ENCODE data around the gene NEK10.
"Not testable (repeated sequence)": the region's sequence is repeated elsewhere in the genome, so short reads cannot be mapped to it uniquely, and the experiment has no call there.

NEK10 gene

GRCh38 chr3:27317096-27317495, 52.1 kb downstream of the NEK10 start:
- DNase-seq (ENCODE audit: low read depth in 2 of 2) = no peak

- DNase-seq (ENCODE audit: low read depth in 2 of 2) = no peak
Measured at GRCh38 chr3:27315003-27315402, 54.2 kb downstream of the NEK10 start.

GRCh38 chr3:27312044-27312668, 57.0 kb downstream of the NEK10 start:
- no peak for DNase-seq (ENCODE audit: low read depth in 2 of 2)

GRCh38 chr3:27311400-27311799, 57.8 kb downstream of the NEK10 start:
- no peak for DNase-seq (ENCODE audit: low read depth in 2 of 2)

DNA sequence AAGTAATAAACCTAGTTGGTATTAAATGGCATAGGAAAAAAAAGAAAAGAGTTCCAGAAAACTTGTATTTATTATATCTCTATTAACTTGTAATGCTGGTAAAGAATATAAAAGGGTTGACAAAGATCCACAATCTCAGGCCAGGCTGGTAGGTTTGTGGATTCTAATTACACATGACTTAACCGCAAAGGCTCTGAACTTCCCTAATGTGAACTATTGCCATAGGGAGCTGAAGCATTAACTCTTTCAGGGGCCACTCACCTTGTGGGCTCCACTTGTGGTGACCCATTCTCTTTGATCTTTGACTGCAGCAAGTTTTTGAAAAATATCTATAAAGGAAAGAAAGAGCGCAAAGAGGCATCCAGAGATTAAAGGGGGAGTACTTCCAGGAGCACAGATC, 58.5 kb downstream of the NEK10 start:
- DNase-seq (ENCODE audit: low read depth in 2 of 2) = no peak

- DNase-seq (ENCODE audit: low read depth in 2 of 2) = no peak
Measured at GRCh38 chr3:27307566-27307965, 61.6 kb downstream of the NEK10 start.

- DNase-seq (ENCODE audit: low read depth in 2 of 2) = no peak
Measured at GRCh38 chr3:27302891-27303290, 66.3 kb downstream of the NEK10 start.

DNA sequence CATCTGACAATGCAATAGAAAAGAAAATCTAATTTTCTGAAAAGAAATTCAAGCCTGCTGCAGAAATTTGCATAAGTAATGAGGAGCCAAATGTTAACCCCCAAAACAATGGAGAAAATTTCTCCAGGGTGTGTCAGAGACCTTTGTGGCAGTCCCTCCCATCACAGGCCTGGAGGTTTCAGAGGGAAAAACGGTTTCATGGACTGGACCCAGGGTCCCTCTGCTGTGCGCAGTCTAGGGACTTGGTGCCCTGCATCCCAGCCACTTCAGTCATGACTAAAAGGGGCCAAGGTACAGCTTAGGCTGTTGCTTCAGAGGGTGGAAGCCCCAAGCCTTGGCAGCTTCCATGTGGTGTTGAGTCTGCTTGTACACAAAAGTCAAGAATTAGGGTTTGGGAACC, 70.2 kb downstream of the NEK10 start:
- not testable (repeated sequence) for DNase-seq (ENCODE audit: low read depth in 2 of 2)

DNA sequence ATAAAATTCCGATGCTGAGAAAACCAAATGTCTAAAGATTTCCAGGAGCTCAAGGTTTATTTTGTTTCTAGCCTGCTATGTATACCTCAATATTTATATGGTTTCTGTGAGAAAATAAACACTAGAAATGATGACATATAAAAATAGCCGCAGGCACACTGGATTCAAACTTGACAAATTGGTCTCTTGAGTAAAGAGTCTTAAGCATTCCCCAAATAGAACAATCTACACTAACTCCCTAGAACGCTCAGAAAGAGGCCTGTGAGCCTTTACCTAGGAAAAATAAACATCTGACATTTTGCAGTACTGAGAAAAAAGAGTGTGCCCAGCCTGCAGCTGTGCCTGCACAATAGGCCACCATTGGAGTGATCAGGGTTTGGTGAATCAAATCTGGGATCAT, 75.2 kb downstream of the NEK10 start:
- DNase-seq (ENCODE audit: low read depth in 2 of 2) = no peak

DNA sequence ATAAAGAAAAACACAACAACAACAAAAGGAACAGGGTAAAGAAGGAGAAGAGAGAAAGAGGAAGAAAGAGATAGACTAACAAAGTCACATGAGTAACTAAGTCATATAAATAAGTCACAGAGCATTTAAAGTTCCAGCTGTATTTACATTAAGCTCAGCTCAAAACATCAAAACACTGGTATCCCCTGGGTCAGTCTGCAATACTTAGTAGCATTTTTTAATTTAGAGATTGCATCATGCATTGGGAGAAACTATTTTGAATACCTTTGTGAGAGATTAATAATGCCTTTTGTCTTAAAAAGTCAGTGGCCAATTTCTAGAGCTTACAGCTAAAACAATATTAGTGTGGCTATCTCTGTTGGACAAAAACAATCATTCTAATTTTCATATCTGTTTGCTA, 78.4 kb downstream of the NEK10 start:
- DNase-seq (ENCODE audit: low read depth in 2 of 2) = no peak

- DNase-seq (ENCODE audit: low read depth in 2 of 2) = no peak
Measured at GRCh38 chr3:27289769-27290413, 79.3 kb downstream of the NEK10 start.

- no peak for DNase-seq (ENCODE audit: low read depth in 2 of 2)
Measured at GRCh38 chr3:27287052-27287451, 82.1 kb downstream of the NEK10 start.

GRCh38 chr3:27286467-27286866, 82.7 kb downstream of the NEK10 start:
- DNase-seq (ENCODE audit: low read depth in 2 of 2) = not testable (repeated sequence)

DNA sequence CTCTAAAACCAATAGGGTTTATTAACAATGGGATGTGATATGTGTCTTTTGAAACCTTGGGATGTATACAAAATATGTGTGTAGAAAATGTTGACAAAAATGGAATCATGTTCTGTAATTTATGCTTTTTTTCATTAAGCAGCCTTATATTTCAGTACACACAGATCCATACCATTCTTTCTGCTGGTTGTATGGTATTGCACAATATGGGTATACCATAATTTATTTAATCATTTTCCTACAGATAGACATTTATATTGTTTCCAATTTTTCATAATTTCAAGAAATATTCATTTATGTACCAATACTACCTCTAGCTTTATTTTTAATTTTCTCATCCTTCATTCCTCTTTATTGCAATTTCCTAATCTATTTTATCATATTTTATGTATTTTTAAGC, 83.5 kb downstream of the NEK10 start:
- DNase-seq (ENCODE audit: low read depth in 2 of 2) = no peak

- DNase-seq (ENCODE audit: low read depth in 2 of 2) = no peak
Measured at GRCh38 chr3:27281671-27282150, 87.5 kb downstream of the NEK10 start.

DNA sequence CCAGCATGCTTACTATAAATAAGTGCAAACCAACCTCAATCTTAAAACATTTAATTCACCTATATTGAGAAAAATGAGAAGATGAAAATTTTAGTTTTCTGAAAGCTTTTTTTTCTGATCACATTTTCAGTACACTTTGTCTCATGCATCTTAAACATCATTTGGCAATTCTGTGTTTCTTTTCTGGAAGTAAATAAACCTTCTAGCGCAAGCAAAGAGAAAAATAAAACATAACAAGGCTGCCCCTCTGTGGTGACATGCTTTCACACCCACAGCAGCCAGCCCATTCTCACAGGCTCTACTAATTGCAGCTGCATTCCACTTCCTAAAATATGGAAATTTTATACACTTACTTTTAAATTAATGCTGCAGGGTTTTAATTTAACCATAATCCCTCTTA, 90.1 kb downstream of the NEK10 start:
- DNase-seq (ENCODE audit: low read depth in 2 of 2) = no peak

DNA sequence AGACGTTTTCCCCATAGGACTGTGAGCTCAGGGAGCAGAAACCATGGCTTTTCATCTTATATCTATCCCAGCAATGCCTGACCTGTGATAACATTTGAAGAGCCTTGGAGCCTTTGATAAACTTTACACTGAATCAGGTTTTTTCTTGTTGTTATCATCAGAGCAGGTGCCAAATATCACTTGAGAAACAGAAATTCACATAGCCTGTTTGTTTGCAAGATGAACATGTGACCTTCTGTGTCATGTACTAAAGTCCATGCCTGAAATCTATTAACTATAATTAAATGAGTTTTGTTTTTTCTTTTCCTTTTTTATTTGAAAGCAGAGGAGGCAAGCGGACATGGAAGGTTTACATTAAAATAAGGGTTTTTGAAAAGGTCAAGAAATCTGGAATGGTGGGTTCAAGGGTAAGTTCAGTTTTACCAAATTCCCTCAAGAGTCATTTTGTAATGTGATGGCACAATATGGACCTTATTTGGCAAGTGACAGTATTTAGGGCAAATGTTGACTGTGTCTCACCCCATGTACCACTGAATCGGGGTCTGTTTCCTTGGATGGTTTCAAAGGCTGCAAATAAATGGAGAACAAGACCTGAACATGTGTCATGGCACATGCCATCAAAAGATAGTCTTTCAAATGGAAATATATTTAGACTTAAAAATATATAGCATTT, 90.7 kb downstream of the NEK10 start:
- DNase-seq (ENCODE audit: low read depth in 2 of 2) = no peak

GRCh38 chr3:27275441-27275990, 93.7 kb downstream of the NEK10 start:
- no peak for DNase-seq (ENCODE audit: low read depth in 2 of 2)

DNA sequence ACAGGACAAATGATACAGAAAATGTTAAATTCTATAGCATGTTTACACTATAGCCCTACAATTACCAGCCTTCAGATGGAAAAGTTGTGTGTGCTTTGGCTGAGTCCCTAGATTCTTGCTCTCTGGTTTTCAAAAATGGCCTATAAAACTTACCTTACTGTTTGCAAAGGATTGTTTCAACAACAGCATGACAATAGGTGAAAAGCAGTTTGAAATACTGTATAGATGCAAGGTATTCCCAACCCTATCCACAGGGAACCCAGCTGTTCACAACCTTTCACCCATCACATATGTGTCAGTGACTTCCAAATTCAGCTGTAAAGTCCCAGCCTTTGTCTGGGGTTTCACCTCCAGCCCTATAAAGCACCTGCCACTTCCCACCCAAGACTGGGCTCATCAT, 97.3 kb downstream of the NEK10 start:
- no peak for DNase-seq (ENCODE audit: low read depth in 2 of 2)

GRCh38 chr3:27254896-27255295, 114.3 kb downstream of the NEK10 start:
- no peak for DNase-seq (ENCODE audit: low read depth in 2 of 2)

DNA sequence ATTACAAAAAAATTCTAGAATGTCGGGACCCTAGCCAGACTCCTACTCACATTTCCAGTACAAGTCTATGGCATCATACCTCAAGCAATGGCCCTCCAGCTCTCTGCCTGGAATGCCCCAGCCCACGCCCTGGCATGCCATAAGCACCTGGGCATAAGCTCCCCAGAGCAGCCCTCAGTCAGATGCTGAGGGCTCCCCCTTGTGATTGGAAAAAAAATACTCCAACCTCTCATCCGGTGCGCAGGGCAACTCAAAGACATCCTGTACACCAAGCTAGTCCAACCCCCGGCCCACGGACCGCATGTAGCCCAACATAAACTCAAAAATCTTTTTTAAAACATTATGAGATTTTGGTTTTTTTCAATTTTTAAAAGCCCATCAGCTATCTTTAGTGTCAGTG, 115.4 kb downstream of the NEK10 start:
- no peak for DNase-seq (ENCODE audit: low read depth in 2 of 2)

GRCh38 chr3:27253391-27253790, 115.8 kb downstream of the NEK10 start:
- no peak for DNase-seq (ENCODE audit: low read depth in 2 of 2)

DNA sequence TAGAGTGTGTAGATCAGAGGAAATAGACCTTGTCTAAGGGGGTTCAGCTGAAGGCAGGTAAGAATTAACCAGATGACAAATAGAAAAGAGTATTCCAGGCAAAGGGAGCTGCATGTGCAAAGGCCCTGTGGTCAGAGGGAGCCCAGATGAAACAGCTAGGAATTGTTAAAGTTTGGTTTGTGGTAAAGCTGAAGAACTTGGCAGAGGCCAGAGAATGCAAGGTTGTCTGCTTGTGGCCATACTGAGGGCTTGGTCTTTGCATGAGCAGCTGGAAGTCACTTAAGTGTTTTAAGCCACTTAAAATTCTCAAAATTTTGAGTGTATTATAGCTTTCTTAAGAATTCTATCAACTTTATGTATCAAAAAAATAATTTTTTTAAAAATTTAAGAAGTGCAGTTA, 116.5 kb downstream of the NEK10 start:
- no peak for DNase-seq (ENCODE audit: low read depth in 2 of 2)
